HAP-1 (cell line): ENCODE results near the gene TCEAL1.
"Not testable (repeated sequence)": the region's sequence is repeated elsewhere in the genome, so short reads cannot be mapped to it uniquely, and the experiment has no call there.

Experiments used
- DNase-seq, 2 experiments: peaks; one replicate each; pipeline ENCODE4 v3.0.0-alpha.2; 2016 to 2020; ENCODE audit warnings: low spot score in 2 of 2
- H3K27me3 ChIP-seq: fragments of 250-450 bp; sonication (Bioruptor Pico); 2 replicates; pipeline ENCODE4 v1.5.1; 2020; ENCODE audit warnings: low read depth, mild to moderate bottlenecking, moderate library complexity
- H3K36me3 ChIP-seq: fragments of 250-450 bp; sonication (Bioruptor Pico); replicated peaks from 2 replicates; pipeline ENCODE4 v1.5.1; 2020; ENCODE audit warnings: mild to moderate bottlenecking
- H3K4me1 ChIP-seq: fragments of 250-450 bp; sonication (Bioruptor Pico); 2 replicates; pipeline ENCODE4 v1.5.1; 2020; ENCODE audit warnings: mild to moderate bottlenecking
- H3K4me3 ChIP-seq: fragments of 250-450 bp; sonication (Bioruptor Pico); 2 replicates; pipeline ENCODE4 v1.5.1; 2020; ENCODE audit warnings: mild to moderate bottlenecking, moderate library complexity
- H3K9me3 ChIP-seq: fragments of 250-450 bp; sonication (Bioruptor Pico); 2 replicates; pipeline ENCODE4 v1.5.1; 2020; ENCODE audit warnings: mild to moderate bottlenecking, moderate library complexity
- in situ Hi-C: fragments of 300-500 bp; cut with MboI; formaldehyde crosslinking; loops from 3 replicates; pipeline ENCODE4 v1.14.3; 2020; ENCODE audit warnings: low sequenced_read_pairs, inconsistent platforms, mixed read lengths

TCEAL1 gene

DNA sequence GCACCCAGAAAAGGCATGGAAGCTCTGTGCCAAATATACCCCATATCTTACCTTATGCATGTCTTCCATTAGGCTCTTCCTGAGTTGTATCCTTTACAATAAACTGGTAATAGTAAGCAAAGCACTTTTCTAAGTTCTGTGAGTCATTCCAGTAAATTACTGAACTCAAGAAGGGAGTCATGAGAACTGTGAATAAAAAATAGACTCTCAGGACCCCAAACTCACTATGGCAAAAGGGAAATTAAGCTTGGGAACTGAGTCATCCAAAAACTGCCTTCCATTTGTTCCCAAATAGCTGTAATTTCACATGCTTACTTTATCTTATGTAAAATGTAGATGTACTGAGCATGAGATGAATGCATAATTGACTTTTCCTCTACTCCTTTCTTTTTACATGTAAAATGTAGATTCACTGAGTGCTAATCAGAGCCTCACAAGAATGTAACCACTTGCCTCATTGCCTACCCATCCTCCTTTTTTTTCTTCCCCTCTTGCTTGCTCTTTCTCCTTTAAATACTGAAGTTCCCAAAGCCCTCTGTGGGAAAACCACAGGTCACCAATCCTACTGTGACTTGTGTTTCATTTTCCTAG, 12.9 kb upstream of the TCEAL1 start:
- H3K4me1 ChIP-seq, result peaks cover 4% of the 10 kb centered on the region; the same call in 1 of the 2 replicates
- in situ Hi-C loops, result no loop called here
- no peaks in the 10 kb centered on the region for H3K9me3 ChIP-seq
- no peaks in the 10 kb centered on the region for H3K27me3 ChIP-seq
- DNase-seq, result no peak
- no peaks in the 10 kb centered on the region; the same call in 1 of the 2 replicates for H3K36me3 ChIP-seq
- no peak overlapping the region for H3K4me3 ChIP-seq

DNA sequence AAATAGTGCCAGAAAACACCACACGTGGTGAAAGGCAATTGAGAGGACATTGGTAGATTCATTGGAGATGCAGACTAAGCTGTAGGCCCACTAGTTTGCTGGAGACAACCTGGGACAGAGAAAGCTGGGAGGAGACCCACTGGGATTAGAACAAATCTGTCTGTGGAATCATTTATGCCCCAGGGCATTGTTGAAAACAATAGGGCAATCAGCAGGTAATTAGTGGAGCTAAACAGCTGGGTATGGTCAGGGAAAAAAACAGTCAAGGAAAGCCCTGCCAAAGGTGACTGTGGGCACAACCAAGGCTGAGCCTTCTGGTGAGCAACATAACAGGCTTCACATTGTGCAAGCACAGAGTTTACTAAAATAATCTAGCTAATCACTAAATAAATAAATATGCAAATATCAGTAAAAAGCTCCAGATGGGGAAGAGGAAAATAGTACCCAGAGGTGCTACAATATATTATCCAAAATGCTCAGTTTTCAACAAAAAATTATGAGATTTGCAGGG, 12.0 kb upstream of the TCEAL1 start:
- Histone ChIP-seq H3K27me3 (no peaks in the 10 kb centered on the region), H3K4me1 (peaks cover 4% of the 10 kb centered on the region; the same call in 1 of the 2 replicates), H3K9me3 (no peaks in the 10 kb centered on the region), H3K36me3 (no peaks in the 10 kb centered on the region; the same call in 1 of the 2 replicates), H3K4me3 (no peak overlapping the region)
- in situ Hi-C loops, result no loop called here
- DNase-seq, result no peak

DNA sequence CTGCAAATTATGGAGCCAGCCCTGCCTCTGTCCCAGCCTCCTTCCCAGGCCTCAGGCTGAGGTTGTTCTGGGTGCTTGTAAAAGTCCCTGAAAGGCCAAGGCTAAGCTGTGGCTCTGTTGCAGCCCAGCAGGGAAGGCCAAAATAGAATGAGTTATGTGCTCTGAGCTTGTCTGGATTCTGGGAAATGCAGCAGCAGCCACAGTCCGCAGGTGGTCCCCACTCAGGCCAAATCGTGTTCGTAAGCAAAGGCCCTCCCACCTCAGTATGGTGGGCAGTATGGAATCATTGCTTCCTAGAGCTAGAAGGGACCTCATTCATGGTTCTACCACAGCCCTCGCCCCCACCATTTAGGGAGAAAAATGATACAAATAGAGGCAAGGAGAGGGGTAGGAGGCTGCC, 4.7 kb upstream of the TCEAL1 start:
- no peak for DNase-seq
- peaks cover 13% of the 10 kb centered on the region for H3K4me1 ChIP-seq
- in situ Hi-C loops, result no loop called here
- H3K27me3 ChIP-seq, result no peaks in the 10 kb centered on the region
- no peaks in the 10 kb centered on the region for H3K36me3 ChIP-seq
- no peak overlapping the region for H3K4me3 ChIP-seq
- H3K9me3 ChIP-seq, result no peaks in the 10 kb centered on the region

DNA sequence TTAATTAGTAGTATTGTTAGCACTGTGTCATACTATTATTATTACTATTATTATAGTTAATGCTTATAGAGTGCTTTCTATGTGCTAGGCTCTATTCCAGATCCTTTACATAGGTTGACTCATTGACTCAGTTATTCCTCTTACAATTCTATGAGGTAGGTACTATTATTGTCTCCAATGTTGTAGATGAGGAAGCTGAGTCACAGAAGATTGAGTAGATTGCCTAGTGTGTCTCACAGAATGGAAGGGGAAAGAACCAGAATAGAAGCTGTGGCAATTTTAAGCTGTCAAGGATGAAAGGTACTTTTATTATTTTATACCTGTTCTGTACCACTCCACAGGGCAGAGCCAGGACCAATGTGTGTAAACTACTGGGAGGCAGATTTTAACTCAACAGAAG, 1.9 kb upstream of the TCEAL1 start:
- H3K4me1 ChIP-seq, result peaks cover 16% of the 10 kb centered on the region
- no peaks in the 10 kb centered on the region for H3K27me3 ChIP-seq
- DNase-seq, result no peak
- in situ Hi-C loops, result no loop called here
- H3K9me3 ChIP-seq, result no peaks in the 10 kb centered on the region
- no peaks in the 10 kb centered on the region for H3K36me3 ChIP-seq
- no peak overlapping the region for H3K4me3 ChIP-seq

DNA sequence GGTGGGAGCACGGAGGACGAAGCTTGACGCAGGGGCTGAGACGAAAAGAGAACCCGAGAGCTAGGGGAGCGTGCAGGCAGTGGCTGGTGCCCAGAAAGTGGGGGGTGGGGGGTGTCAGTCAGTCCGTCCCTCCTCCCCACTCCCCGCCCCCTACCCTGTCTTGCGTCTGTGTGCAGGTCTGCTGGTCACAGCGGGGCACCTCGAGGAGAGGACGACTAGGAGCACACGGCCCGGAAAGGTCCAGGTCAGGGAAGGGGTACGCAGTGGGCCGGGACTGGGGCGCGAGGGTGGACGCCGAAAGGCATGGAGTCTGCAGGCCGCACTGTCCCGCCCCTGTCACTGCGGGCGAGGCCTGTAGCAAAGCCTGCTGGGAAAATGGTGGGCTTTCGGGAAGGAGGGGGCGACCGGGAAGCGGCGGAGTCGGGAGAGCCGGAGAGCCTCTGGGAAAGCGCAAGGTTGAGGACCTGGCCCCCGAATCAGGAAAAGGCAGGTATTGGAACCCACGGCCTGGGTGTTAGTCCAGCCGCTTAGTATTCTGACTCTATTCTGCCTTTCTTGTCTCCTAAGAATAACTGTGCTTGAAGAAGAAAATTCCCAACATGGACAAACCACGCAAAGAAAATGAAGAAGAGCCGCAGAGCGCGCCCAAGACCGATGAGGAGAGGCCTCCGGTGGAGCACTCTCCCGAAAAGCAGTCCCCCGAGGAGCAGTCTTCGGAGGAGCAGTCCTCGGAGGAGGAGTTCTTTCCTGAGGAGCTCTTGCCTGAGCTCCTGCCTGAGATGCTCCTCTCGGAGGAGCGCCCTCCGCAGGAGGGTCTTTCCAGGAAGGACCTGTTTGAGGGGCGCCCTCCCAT, 769 bp downstream of the TCEAL1 start:
- Histone ChIP-seq H3K4me3 (peak overlapping the region; percentile 72), H3K9me3 (no peaks in the 10 kb centered on the region), H3K4me1 (peaks cover 16% of the 10 kb centered on the region), H3K27me3 (no peaks in the 10 kb centered on the region), H3K36me3 (no peaks in the 10 kb centered on the region)
- DNase-seq, result peak; percentile 77 to 87
- in situ Hi-C loops, result no loop called here

DNA sequence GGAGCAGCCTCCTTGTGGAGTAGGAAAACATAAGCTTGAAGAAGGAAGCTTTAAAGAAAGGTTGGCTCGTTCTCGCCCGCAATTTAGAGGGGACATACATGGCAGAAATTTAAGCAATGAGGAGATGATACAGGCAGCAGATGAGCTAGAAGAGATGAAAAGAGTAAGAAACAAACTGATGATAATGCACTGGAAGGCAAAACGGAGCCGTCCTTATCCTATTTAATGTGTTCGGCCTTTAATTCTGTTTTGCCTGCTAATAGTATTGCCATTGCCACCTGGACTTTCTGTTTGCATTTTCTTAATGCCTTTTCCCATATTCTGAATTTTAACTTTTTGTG, 1.4 kb downstream of the TCEAL1 start:
- Histone ChIP-seq H3K27me3 (no peaks in the 10 kb centered on the region), H3K4me3 (peak overlapping the region; percentile 72), H3K36me3 (no peaks in the 10 kb centered on the region), H3K9me3 (no peaks in the 10 kb centered on the region), H3K4me1 (peaks cover 16% of the 10 kb centered on the region)
- DNase-seq, result no peak
- in situ Hi-C loops, result no loop called here

DNA sequence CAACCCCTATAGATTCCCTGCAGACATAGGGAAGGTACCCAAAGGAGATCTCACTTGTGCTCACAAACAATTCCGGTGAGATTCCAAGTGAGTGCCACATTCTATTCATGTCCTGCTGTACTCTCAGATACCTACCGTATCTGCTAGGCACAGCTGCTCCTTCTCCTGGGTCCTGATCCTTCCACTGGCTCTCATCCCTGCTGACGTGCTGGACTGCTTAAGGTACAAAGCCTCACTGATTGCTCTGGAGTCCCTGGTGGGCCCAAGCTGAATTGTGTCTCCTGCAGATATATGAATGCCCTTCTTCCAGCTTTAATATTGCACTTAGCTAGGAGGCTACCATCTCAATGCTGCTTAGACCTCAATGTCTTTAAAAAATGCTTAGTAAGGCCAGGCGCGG, 2.4 kb downstream of the TCEAL1 start:
- DNase-seq, result no peak
- in situ Hi-C loops, result no loop called here
- Histone ChIP-seq H3K27me3 (no peaks in the 10 kb centered on the region), H3K4me3 (no peak overlapping the region), H3K9me3 (no peaks in the 10 kb centered on the region), H3K4me1 (peaks cover 16% of the 10 kb centered on the region), H3K36me3 (no peaks in the 10 kb centered on the region)

DNA sequence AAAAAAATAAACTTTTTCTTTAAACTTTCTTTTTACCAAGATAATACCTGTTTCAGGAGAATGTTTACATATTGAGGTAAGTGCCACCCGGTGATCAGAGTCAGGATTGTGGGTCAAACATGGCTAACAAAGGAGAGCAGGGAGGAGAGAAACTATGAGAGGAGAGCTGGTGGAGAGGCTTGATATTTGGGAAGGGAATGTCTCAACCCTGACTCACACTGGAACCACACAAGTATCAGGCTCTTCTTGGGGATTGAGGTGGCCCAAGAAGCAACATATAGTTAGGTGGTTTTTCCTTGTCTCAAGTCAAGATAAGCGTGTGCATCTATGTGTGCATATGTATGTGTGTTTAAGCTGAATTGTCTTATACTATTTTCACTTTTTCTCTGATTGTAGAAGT, 6.7 kb downstream of the TCEAL1 start:
- no peaks in the 10 kb centered on the region for H3K36me3 ChIP-seq
- no peaks in the 10 kb centered on the region for H3K27me3 ChIP-seq
- no peak overlapping the region for H3K4me3 ChIP-seq
- no peak for DNase-seq
- in situ Hi-C loops, result no loop called here
- no peaks in the 10 kb centered on the region; the same call in 1 of the 2 replicates for H3K4me1 ChIP-seq
- H3K9me3 ChIP-seq, result no peaks in the 10 kb centered on the region

DNA sequence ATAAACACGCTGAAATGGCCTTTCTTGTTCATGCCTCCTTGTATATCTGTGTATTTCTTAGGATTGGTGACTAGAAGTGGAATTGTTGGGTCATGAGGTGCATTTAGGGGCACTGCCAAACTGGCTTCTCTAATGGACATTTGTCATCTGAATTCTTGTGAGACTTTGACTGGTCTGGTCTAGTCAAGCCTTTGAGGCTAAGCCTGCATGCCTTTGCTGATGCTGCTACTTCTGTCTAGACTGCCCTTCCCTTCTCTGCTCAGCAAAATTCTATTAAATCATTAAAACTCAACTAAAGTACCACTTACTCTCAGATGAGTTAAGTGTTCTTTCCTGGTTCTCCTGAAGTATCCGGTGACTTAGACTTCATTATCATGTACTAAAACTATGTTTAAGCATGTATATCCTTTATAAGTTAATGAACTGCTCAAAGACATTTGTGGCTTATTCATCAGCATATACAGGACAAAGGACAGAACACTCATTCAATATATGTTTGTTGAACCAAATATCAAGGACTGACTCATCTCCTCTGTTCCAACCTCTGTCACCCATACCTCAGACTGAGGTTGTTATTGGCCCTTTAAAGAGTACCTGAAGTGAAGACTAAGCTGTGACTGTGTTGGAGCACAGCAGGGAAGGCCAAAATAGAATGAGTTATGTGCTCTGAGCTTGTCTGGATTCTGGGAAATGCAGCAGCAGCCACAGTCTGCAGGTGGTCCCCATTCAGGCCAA, 9.0 kb downstream of the TCEAL1 start:
- H3K4me1 ChIP-seq, result no peaks in the 10 kb centered on the region
- in situ Hi-C loops, result no loop called here
- H3K27me3 ChIP-seq, result no peaks in the 10 kb centered on the region
- no peak for DNase-seq
- no peak overlapping the region for H3K4me3 ChIP-seq
- no peaks in the 10 kb centered on the region for H3K36me3 ChIP-seq
- H3K9me3 ChIP-seq, result no peaks in the 10 kb centered on the region

DNA sequence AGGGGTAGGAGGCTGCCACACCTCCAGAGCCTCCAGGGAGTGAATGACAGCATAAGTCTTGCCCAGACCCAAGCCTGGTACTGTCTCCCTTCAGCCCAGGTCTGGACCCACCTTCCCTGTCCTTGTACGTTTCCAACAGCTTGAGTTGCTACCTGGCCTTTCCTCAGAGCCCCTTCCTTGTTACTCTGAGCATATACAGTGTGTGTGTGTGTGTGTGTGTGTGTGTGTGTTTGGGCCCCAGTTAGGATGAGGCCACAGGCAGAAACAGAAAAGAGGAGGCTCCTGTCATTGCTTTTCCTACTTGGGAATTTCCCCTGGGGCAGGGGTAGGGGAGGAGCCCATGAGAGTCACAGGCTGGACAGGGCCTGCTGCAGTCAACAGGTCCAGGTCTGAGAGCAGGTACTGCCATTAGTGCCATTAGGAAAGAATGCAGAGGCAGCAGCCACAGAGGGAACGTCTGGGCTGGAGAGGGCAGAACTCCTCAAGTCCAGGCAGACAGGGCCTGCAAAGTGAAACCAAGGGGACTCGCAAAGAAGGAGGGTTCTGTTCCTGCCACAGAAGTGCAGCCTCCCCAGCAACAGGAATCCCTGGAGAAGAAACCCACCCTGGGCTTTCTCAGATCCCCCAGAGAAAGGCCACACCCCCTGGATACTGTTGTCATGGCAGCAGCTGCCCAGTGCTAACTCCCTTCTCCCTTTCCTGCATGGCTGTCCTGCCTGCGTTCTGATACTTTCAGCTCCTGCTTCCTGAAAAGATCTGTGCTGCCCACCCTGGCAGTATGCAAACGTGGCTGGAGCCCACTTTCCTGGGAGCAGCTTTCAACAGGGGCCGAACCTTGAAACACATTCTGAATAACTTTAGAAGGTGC, 9.9 kb downstream of the TCEAL1 start:
- DNase-seq, result peak in 1 of 2 experiments; percentile 44
- H3K4me3 ChIP-seq, H3K27me3 ChIP-seq, H3K36me3 ChIP-seq, in situ Hi-C loops, H3K9me3 ChIP-seq, H3K4me1 ChIP-seq: not testable (repeated sequence)

DNA sequence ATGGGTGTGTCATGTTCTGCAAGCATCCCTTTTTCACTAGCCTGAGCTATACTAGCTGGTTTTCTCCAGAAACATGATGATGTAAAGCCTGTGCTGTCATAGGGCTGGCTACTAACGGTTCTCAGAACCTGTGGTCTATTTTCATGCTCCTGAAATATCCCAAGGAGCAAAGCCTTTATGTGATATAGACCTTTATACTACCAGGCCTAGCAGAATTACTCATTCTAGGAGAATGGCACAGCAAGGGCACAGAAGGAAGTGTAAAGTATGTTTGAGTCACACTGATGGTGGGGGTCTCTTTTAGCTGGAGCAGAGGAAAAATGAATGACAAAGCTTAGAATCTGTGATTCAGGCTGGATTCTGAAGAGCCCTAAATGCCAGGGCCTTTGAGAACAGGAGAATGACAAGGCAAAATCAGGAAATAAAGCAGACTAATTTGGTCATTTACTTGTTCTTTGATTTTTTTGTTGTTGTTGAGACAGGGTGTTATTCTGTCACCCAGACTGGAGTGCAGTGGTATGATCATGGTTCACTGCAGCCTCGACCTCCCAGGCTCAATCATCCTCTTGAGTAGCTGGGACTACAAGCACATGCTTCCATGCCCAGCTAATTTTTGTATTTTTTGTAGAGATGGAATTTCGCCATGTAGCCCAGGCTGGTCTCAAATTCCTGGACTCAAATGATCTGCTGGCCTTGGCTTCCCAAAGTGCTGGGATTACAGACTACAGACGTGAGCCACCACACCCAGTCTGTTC, 11.8 kb downstream of the TCEAL1 start:
- H3K4me3 ChIP-seq, result no peak overlapping the region
- no peaks in the 10 kb centered on the region for H3K27me3 ChIP-seq
- no peaks in the 10 kb centered on the region for H3K36me3 ChIP-seq
- DNase-seq, result no peak
- in situ Hi-C loops, result no loop called here
- H3K4me1 ChIP-seq, result no peaks in the 10 kb centered on the region
- H3K9me3 ChIP-seq, result no peaks in the 10 kb centered on the region

DNA sequence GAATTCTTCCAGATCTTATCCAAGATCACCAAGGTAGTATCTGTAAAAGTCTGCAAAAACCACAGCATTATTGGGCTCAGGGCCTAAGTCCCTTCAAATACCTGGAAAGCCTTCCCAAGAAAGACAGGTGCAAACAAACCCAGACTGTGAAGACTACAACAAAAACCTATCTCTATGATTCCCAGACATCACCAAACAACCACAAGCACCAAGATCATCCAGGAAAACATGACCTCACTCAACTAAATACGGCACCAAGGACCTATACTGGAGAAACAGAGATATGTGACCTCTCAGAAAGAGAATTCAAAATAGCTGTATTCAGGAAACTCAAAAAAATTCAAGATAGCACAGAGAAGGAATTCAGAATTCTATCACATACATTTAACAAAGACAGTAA, 15.3 kb downstream of the TCEAL1 start:
- no peaks in the 10 kb centered on the region for H3K4me1 ChIP-seq
- no peaks in the 10 kb centered on the region for H3K9me3 ChIP-seq
- no peaks in the 10 kb centered on the region for H3K36me3 ChIP-seq
- H3K27me3 ChIP-seq, result no peaks in the 10 kb centered on the region
- no peak for DNase-seq
- no peak overlapping the region for H3K4me3 ChIP-seq
- in situ Hi-C loops, result no loop called here

DNA sequence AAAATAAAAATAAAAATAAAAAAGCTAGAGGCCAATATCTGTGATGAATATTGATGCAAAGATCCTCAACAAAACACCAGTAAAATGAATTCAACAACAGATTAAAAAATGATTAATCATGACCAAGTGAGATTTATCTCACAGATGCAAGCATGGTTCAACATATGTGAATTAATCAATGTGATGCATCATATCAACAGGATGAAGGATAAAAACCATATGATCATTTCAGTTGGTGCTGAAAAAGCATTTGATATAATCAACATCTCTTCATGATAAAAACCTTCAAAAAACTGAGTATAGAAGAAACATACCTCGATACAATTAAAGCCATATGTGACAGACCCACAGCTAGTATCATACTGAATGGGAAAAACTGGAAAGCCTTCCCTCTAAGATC, 18.9 kb downstream of the TCEAL1 start:
- Histone ChIP-seq H3K9me3 (no peaks in the 10 kb centered on the region), H3K27me3 (no peaks in the 10 kb centered on the region), H3K4me3 (no peak overlapping the region), H3K36me3 (no peaks in the 10 kb centered on the region), H3K4me1 (no peaks in the 10 kb centered on the region)
- in situ Hi-C loops, result no loop called here
- no peak for DNase-seq
